ENCODE results near the gene RNASE9.

RNASE9 gene

DNA sequence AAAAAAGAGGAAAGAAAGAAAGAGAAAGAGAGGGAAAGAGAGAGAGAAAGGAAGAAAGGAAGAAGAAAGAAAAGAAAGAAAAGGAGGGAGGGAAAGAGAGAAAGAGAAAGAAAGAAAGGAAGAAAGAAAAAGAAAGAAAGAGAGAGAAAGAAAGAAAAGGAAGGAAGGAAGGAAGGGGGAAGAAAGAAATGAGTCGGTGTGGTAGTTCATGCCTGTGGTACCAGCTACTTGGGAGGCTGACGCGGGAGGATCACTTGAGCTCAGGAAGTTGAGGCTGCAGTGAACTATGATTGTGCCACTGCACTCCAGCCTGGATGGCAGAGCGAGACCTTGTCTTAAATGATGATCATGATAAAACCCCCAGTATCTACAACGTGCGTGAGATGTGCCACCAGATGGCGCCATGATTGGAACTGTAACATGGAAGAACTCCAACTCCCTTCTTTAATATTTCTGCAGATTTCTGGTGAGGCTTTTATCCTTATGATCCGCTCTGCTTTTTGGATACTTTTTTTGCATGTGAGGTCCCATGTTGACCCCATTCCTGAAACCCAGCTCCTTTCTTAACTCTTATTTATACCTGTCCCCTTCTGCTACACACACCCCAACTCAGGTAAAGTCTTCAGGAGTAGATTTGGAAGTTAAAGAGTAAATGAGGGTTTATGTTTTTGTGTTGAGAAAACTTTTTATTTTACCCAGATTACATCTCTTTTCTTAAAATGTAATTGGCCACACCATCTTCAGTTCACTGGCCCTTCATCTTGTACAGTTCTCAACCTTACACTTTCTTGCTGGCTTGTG is 29.9 kb downstream of the RNASE9 start:
- no peak for DNase-seq (ENCODE audit: low spot score)
- Histone ChIP-seq H3K4me3 (ENCODE audit: severe bottlenecking) (no peak overlapping the region), H3K27ac (ENCODE audit: poor library complexity, severe bottlenecking) (no peak overlapping the region), H3K9me3 (ENCODE audit: severe bottlenecking) (no peaks in the 10 kb centered on the region), H3K36me3 (ENCODE audit: low read depth) (no peaks in the 10 kb centered on the region), H3K27me3 (ENCODE audit: insufficient read depth, poor library complexity, severe bottlenecking) (peaks cover 4% of the 10 kb centered on the region), H3K4me1 (ENCODE audit: insufficient read depth, poor library complexity, severe bottlenecking) (peaks cover 8% of the 10 kb centered on the region)
- peak; percentile 93 for ATAC-seq (ENCODE audit: low read depth)
- TF ChIP-seq, protein P1, sequence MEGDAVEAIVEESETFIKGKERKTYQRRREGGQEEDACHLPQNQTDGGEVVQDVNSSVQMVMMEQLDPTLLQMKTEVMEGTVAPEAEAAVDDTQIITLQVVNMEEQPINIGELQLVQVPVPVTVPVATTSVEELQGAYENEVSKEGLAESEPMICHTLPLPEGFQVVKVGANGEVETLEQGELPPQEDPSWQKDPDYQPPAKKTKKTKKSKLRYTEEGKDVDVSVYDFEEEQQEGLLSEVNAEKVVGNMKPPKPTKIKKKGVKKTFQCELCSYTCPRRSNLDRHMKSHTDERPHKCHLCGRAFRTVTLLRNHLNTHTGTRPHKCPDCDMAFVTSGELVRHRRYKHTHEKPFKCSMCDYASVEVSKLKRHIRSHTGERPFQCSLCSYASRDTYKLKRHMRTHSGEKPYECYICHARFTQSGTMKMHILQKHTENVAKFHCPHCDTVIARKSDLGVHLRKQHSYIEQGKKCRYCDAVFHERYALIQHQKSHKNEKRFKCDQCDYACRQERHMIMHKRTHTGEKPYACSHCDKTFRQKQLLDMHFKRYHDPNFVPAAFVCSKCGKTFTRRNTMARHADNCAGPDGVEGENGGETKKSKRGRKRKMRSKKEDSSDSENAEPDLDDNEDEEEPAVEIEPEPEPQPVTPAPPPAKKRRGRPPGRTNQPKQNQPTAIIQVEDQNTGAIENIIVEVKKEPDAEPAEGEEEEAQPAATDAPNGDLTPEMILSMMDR (IDR thresholded peaks at IDR 0.05; ENCODE audit: poor library complexity, severe bottlenecking) = peak; percentile 95

DNA sequence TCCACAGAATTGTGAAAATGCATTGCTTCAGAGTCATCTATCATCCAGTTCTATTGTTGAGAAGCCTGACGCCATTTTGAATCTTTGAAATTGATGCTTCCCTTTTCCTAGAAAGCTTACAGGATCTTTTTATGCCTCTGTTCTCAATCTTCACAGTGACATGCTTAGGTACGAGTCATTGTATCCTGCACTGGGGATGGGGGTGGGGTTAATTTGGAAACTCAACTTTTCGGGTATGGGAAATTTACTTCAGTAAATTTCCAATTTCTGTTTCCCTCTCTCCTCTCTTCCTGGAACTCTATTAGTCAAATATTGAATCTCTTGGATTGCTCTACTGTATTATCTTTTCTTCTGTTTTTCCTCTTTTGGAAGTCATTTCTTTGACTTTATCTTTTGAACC is 31.0 kb downstream of the RNASE9 start:
- no peaks in the 10 kb centered on the region for H3K36me3 ChIP-seq (ENCODE audit: low read depth)
- peaks cover 4% of the 10 kb centered on the region for H3K27me3 ChIP-seq (ENCODE audit: insufficient read depth, poor library complexity, severe bottlenecking)
- H3K27ac ChIP-seq (ENCODE audit: poor library complexity, severe bottlenecking) = no peak overlapping the region
- ATAC-seq (ENCODE audit: low read depth) (no peak), DNase-seq (ENCODE audit: low spot score) (no peak)
- H3K9me3 ChIP-seq (ENCODE audit: severe bottlenecking) = no peaks in the 10 kb centered on the region
- H3K4me1 ChIP-seq (ENCODE audit: insufficient read depth, poor library complexity, severe bottlenecking) = peaks cover 8% of the 10 kb centered on the region
- H3K4me3 ChIP-seq (ENCODE audit: severe bottlenecking) = no peak overlapping the region
- TF ChIP-seq, protein P1 (IDR thresholded peaks at IDR 0.05; ENCODE audit: poor library complexity, severe bottlenecking) = no peak

DNA sequence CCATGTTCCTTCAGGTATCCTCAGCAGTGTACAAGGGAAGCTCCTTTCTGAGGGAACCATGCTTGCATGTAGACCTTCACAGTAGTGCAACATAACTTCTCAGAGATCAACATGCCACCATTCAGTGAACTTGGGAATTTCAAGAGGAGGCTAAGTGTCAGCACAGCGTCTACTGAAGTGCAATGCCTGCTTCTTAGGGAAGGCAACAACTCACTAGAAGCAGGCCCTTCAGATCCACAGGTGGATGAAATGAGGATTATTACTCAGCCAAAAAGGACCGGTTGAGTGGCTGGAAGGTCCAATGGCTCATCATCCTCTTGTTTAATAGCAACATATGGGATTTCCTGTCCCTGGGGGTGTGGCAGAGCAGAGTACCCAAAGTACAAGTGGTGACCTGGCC is 36.8 kb downstream of the RNASE9 start:
- no peak for DNase-seq (ENCODE audit: low spot score)
- no peak overlapping the region for H3K4me3 ChIP-seq (ENCODE audit: severe bottlenecking)
- H3K27me3 ChIP-seq (ENCODE audit: insufficient read depth, poor library complexity, severe bottlenecking) = no peaks in the 10 kb centered on the region
- no peaks in the 10 kb centered on the region for H3K9me3 ChIP-seq (ENCODE audit: severe bottlenecking)
- TF ChIP-seq, protein P1 (IDR thresholded peaks at IDR 0.05; ENCODE audit: poor library complexity, severe bottlenecking) = no peak
- no peak overlapping the region for H3K27ac ChIP-seq (ENCODE audit: poor library complexity, severe bottlenecking)
- ATAC-seq (ENCODE audit: low read depth) = no peak
- no peaks in the 10 kb centered on the region for H3K4me1 ChIP-seq (ENCODE audit: insufficient read depth, poor library complexity, severe bottlenecking)
- no peaks in the 10 kb centered on the region for H3K36me3 ChIP-seq (ENCODE audit: low read depth)

DNA sequence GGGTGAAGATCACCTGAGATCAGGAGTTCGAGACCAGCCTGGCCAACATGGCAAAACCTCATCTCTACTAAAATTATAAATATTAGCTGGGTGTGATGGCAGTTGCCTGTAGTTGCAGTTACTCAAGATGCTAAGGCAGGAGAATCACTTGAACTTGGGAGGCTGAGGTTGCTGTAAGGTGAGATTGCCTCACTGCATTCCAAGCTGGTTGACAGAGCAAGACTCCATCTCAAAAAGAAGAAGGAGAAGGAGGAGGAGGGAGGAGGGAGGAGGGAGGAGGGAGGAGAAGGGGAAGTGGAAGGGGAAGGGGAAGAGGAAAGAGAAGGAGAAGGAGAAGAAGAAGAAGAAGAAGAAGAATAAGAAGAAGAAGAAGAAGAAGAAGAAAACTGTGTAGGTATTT is 38.5 kb downstream of the RNASE9 start:
- H3K4me1 ChIP-seq (ENCODE audit: insufficient read depth, poor library complexity, severe bottlenecking) = peaks cover under 1% of the 10 kb centered on the region
- H3K4me3 ChIP-seq (ENCODE audit: severe bottlenecking) = no peak overlapping the region
- no peak for ATAC-seq (ENCODE audit: low read depth)
- H3K27me3 ChIP-seq (ENCODE audit: insufficient read depth, poor library complexity, severe bottlenecking) = no peaks in the 10 kb centered on the region
- no peaks in the 10 kb centered on the region for H3K36me3 ChIP-seq (ENCODE audit: low read depth)
- H3K27ac ChIP-seq (ENCODE audit: poor library complexity, severe bottlenecking) = no peak overlapping the region
- DNase-seq (ENCODE audit: low spot score) = no peak
- H3K9me3 ChIP-seq (ENCODE audit: severe bottlenecking) = no peaks in the 10 kb centered on the region
- TF ChIP-seq, protein P1 (IDR thresholded peaks at IDR 0.05; ENCODE audit: poor library complexity, severe bottlenecking) = no peak

DNA sequence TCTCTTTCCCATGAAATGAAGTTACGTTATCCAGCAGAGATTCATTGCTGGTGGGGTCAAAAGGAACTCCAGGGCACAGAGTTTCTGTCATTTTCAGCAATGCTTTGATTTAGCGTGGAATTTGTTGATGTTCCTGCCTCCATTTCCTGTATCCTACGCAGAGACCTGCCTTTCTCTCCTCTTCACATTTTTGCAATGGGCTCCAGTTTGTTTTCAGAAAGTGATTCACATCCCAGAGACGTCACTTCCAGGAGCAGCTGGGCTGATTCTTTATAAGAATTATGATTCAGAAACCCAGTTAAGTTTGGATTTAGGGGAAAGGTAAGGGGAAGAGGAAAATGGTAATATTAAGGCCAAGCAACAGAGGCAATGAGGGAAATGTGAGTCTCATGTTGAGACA is 43.9 kb downstream of the RNASE9 start:
- H3K27me3 ChIP-seq (ENCODE audit: insufficient read depth, poor library complexity, severe bottlenecking) = no peaks in the 10 kb centered on the region
- H3K4me3 ChIP-seq (ENCODE audit: severe bottlenecking) = no peak overlapping the region
- TF ChIP-seq, protein P1 (IDR thresholded peaks at IDR 0.05; ENCODE audit: poor library complexity, severe bottlenecking) = no peak
- no peaks in the 10 kb centered on the region for H3K36me3 ChIP-seq (ENCODE audit: low read depth)
- DNase-seq (ENCODE audit: low spot score) (no peak), ATAC-seq (ENCODE audit: low read depth) (peak; percentile 76)
- no peaks in the 10 kb centered on the region for H3K9me3 ChIP-seq (ENCODE audit: severe bottlenecking)
- peak overlapping the region; percentile 29 for H3K27ac ChIP-seq (ENCODE audit: poor library complexity, severe bottlenecking)
- H3K4me1 ChIP-seq (ENCODE audit: insufficient read depth, poor library complexity, severe bottlenecking) = peaks cover 8% of the 10 kb centered on the region

Data from RWPE2 (cell line).